ENCODE results near the gene TSC22D1.

GRCh38 chr13:44436589-44437337 is 139.4 kb downstream of the TSC22D1 start:
- peak; percentile 98 to 100 for TF ChIP-seq POLR2A (IDR thresholded peaks at IDR 0.05)
- TF ChIP-seq CTCF (IDR thresholded peaks at IDR 0.05), result no peak
